Measurements from ENCODE around the gene DNAH10. TPM values are rescaled to one million over a fixed set of nuclear protein-coding genes. Genes with fewer than 3 reads are reported as not detected.

DNAH10 gene
- total and polyA plus RNA-seq, 2 of the 13 experiments (the other 11 are each of a cell fraction or from before 2014, with no cell fraction given): 0.01 to 0.02 TPM

DNA sequence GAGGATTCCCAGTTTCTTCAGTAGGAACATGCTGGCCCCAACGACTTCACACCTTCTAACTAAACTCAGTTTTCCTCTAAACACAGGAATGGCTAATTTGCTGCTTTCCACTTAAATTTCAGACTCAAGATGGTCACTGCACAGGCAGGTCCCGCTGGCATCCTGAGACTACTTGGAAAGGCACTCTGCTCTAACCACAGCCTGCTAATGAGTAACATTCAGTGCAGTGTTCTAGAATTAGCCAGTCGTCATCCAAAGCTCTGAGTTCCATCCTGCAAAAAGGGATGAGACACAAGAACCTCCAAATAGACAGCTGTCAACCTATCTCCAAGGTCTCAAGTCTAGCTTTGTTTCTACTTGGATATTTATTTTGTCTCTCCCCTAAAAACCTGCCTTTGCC is 204.5 kb downstream of the DNAH10 start:
- intact Hi-C loops (cut with micrococcal nuclease; ENCODE audit: unreplicated experiment) (no loop called here), in situ Hi-C loops (cut with HindIII; ENCODE audit: extremely low pct_ligation_motif_present, low pct_unique_long_range_greater_than_20kb) (no loop called here)
- H3K4me1 ChIP-seq (ENCODE audit: insufficient read depth, low read length): peaks cover 14% of the 10 kb centered on the region
- no peak for DNase-seq (ENCODE audit: low spot score)
- H3K9ac ChIP-seq (ENCODE audit: insufficient read depth, low read depth, low read length): no peak overlapping the region
- no peak overlapping the region for H3K4me3 ChIP-seq (replicated peaks in 1 of 3; ENCODE audit: insufficient read depth in 1 of 3, low read depth in 2 of 3, low read length in 3 of 3)
- no peak for ATAC-seq
- FAIRE-seq: no peak
- H3K79me2 ChIP-seq (ENCODE audit: insufficient read depth, low read length): peaks cover 29% of the 10 kb centered on the region
- ChIA-PET CTCF (ENCODE audit: low intra/inter-chr PET ratio, low total read pairs) (no interaction called here), POLR2A (no interaction called here)
- no peak overlapping the region for H3K27ac ChIP-seq (ENCODE audit: extremely low read length, insufficient read depth, low read length)
- H3K4me2 ChIP-seq (ENCODE audit: low read depth, low read length): no peak overlapping the region
- 97% methylated on average over 3 of the region's 3 CpGs for WGBS (ENCODE audit: low lambda C conversion rate)
- 0 out of 5 replicates have a peak, but pooled peaks cover 0 to 4% of the 10 kb centered on the region in 2 experiments for H3K36me3 ChIP-seq (replicated peaks in 1 of 2; ENCODE audit: control insufficient read depth in 1 of 2, insufficient read depth in 2 of 2, low read length in 2 of 2)
- H3K27me3 ChIP-seq (ENCODE audit: control insufficient read depth in 1 of 2, insufficient read depth in 2 of 2, low read length in 2 of 2): no peaks in the 10 kb centered on the region
- no TSS peak for BruUV-seq (replicated peaks)
- no peaks in the 10 kb centered on the region for H3K9me3 ChIP-seq (ENCODE audit: low read length)
- TF ChIP-seq, protein P1, sequence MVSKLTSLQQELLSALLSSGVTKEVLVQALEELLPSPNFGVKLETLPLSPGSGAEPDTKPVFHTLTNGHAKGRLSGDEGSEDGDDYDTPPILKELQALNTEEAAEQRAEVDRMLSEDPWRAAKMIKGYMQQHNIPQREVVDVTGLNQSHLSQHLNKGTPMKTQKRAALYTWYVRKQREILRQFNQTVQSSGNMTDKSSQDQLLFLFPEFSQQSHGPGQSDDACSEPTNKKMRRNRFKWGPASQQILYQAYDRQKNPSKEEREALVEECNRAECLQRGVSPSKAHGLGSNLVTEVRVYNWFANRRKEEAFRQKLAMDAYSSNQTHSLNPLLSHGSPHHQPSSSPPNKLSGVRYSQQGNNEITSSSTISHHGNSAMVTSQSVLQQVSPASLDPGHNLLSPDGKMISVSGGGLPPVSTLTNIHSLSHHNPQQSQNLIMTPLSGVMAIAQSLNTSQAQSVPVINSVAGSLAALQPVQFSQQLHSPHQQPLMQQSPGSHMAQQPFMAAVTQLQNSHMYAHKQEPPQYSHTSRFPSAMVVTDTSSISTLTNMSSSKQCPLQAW (CRISPR knock-in tag; IDR thresholded peaks at IDR 0.05): no peak
- TF ChIP-seq, protein P2, sequence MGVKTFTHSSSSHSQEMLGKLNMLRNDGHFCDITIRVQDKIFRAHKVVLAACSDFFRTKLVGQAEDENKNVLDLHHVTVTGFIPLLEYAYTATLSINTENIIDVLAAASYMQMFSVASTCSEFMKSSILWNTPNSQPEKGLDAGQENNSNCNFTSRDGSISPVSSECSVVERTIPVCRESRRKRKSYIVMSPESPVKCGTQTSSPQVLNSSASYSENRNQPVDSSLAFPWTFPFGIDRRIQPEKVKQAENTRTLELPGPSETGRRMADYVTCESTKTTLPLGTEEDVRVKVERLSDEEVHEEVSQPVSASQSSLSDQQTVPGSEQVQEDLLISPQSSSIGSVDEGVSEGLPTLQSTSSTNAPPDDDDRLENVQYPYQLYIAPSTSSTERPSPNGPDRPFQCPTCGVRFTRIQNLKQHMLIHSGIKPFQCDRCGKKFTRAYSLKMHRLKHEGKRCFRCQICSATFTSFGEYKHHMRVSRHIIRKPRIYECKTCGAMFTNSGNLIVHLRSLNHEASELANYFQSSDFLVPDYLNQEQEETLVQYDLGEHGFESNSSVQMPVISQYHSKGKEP (CRISPR knock-in tag; IDR thresholded peaks at IDR 0.05): no peak
- TF ChIP-seq KLF13 (CRISPR knock-in tag; IDR thresholded peaks at IDR 0.05) (no peak), ZNF350 (CRISPR knock-in tag; IDR thresholded peaks at IDR 0.05; ENCODE audit: borderline replicate concordance, low read depth) (no peak), KMT2B (CRISPR knock-in tag; IDR thresholded peaks at IDR 0.05) (no peak), TRIM24 (CRISPR knock-in tag; IDR thresholded peaks at IDR 0.05) (no peak), TBP (CRISPR knock-in tag; IDR thresholded peaks at IDR 0.05) (no peak), RBFOX2 (IDR thresholded peaks at IDR 0.05; ENCODE audit: low read depth, low read length) (no peak)
- TF ChIP-seq, protein P3, sequence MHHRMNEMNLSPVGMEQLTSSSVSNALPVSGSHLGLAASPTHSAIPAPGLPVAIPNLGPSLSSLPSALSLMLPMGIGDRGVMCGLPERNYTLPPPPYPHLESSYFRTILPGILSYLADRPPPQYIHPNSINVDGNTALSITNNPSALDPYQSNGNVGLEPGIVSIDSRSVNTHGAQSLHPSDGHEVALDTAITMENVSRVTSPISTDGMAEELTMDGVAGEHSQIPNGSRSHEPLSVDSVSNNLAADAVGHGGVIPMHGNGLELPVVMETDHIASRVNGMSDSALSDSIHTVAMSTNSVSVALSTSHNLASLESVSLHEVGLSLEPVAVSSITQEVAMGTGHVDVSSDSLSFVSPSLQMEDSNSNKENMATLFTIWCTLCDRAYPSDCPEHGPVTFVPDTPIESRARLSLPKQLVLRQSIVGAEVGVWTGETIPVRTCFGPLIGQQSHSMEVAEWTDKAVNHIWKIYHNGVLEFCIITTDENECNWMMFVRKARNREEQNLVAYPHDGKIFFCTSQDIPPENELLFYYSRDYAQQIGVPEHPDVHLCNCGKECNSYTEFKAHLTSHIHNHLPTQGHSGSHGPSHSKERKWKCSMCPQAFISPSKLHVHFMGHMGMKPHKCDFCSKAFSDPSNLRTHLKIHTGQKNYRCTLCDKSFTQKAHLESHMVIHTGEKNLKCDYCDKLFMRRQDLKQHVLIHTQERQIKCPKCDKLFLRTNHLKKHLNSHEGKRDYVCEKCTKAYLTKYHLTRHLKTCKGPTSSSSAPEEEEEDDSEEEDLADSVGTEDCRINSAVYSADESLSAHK (CRISPR knock-in tag; IDR thresholded peaks at IDR 0.05; ENCODE audit: borderline replicate concordance): no peak
- TF ChIP-seq, protein P4, sequence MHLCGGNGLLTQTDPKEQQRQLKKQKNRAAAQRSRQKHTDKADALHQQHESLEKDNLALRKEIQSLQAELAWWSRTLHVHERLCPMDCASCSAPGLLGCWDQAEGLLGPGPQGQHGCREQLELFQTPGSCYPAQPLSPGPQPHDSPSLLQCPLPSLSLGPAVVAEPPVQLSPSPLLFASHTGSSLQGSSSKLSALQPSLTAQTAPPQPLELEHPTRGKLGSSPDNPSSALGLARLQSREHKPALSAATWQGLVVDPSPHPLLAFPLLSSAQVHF (CRISPR knock-in tag; IDR thresholded peaks at IDR 0.05): no peak
- TF ChIP-seq, protein P5, sequence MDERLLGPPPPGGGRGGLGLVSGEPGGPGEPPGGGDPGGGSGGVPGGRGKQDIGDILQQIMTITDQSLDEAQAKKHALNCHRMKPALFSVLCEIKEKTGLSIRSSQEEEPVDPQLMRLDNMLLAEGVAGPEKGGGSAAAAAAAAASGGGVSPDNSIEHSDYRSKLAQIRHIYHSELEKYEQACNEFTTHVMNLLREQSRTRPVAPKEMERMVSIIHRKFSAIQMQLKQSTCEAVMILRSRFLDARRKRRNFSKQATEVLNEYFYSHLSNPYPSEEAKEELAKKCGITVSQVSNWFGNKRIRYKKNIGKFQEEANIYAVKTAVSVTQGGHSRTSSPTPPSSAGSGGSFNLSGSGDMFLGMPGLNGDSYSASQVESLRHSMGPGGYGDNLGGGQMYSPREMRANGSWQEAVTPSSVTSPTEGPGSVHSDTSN (CRISPR knock-in tag; IDR thresholded peaks at IDR 0.05): no peak
- TF ChIP-seq, protein P6, sequence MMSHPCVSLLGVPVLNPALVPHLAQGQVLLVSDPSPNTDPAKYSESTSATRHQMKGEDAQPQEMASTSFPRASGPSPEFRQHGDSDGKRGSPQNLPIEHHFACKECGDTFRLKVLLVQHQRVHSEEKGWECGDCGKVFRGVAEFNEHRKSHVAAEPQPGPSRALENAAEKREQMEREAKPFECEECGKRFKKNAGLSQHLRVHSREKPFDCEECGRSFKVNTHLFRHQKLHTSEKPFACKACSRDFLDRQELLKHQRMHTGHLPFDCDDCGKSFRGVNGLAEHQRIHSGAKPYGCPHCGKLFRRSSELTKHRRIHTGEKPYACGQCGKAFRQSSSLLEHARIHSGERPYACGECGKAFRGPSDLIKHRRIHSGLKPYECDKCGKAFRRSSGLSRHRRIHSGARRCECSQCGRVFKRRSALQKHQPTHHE (CRISPR knock-in tag; IDR thresholded peaks at IDR 0.05; ENCODE audit: borderline replicate concordance): no peak
- H4K20me1 ChIP-seq (ENCODE audit: insufficient read depth, low read length): no peaks in the 10 kb centered on the region
- H2AFZ ChIP-seq (ENCODE audit: low read length): no peak overlapping the region
